Activated CD4-positive, alpha-beta T cell treated with anti-CD3 and anti-CD28 coated beads, Interleukin-2, amount 50 U/mL, for 16 hours (primary cell): ENCODE measurements around the gene SFI1.
A peak's percentile ranks its signal among the peaks of the same experiment; 100 is the strongest.
"Not testable (repeated sequence)": the region's sequence is repeated elsewhere in the genome, so short reads cannot be mapped to it uniquely, and the experiment has no call there.

Source experiments
- DNase-seq: peaks from one replicate; pipeline ENCODE4 v3.0.0-alpha.2; 2020

The SFI1 gene

GRCh38 chr22:31496007-31496734 lies at the start of gene SFI1:
TSS of gene SFI1 (plus strand) at chr22:31496536. CDS start at chr22:31508285, 11,749 bp downstream.
- peak; percentile 96 for DNase-seq

- no peak for DNase-seq
These were observed 49.6 kb upstream of the SFI1 start for GRCh38 chr22:31446767-31447166.

GRCh38 chr22:31447337-31447736 lies 49.0 kb upstream of the SFI1 start:
- no peak for DNase-seq

- no peak for DNase-seq
These were observed 48.0 kb upstream of the SFI1 start for GRCh38 chr22:31448382-31448781.

- no peak for DNase-seq
These were observed 46.8 kb upstream of the SFI1 start for GRCh38 chr22:31449506-31449905.

GRCh38 chr22:31451709-31452571 lies 44.4 kb upstream of the SFI1 start:
- peak; percentile 41 for DNase-seq

GRCh38 chr22:31461699-31462098 lies 34.6 kb upstream of the SFI1 start:
- DNase-seq: no peak

GRCh38 chr22:31465307-31465706 lies 31.0 kb upstream of the SFI1 start:
- no peak for DNase-seq

GRCh38 chr22:31474743-31475142 lies 21.6 kb upstream of the SFI1 start:
- DNase-seq: no peak

- peak; percentile 51 for DNase-seq
These were observed 20.5 kb upstream of the SFI1 start for GRCh38 chr22:31475800-31476199.

- no peak for DNase-seq
These were observed 19.0 kb upstream of the SFI1 start for GRCh38 chr22:31477329-31477728.

- DNase-seq: no peak
These were observed 15.2 kb upstream of the SFI1 start for GRCh38 chr22:31481129-31481528.

- not testable (repeated sequence) for DNase-seq
These were observed 13.9 kb upstream of the SFI1 start for GRCh38 chr22:31482470-31482869.

- DNase-seq: not testable (repeated sequence)
These were observed 10.0 kb upstream of the SFI1 start for GRCh38 chr22:31486369-31486768.

- no peak for DNase-seq
These were observed 9.4 kb upstream of the SFI1 start for GRCh38 chr22:31486951-31487350.

GRCh38 chr22:31488346-31488883 lies 7.9 kb upstream of the SFI1 start:
- no peak for DNase-seq

- DNase-seq: peak; percentile 25
These were observed 7.2 kb upstream of the SFI1 start for GRCh38 chr22:31488988-31489617.

GRCh38 chr22:31489632-31490495 lies 6.5 kb upstream of the SFI1 start, which contains the start of gene EIF4ENIF1:
TSS of gene EIF4ENIF1 (minus strand) at chr22:31489842. CDS start at chr22:31488718, 1,124 bp downstream.
- DNase-seq: peak; percentile 88

- peak; percentile 73 for DNase-seq
These were observed 5.8 kb upstream of the SFI1 start for GRCh38 chr22:31490496-31490925.

- DNase-seq: no peak
These were observed 4.9 kb upstream of the SFI1 start for GRCh38 chr22:31491218-31491962.

- DNase-seq: no peak
These were observed 4.2 kb upstream of the SFI1 start for GRCh38 chr22:31492151-31492550.
